Measurements from ENCODE around the gene AGBL1.

The AGBL1 gene

DNA sequence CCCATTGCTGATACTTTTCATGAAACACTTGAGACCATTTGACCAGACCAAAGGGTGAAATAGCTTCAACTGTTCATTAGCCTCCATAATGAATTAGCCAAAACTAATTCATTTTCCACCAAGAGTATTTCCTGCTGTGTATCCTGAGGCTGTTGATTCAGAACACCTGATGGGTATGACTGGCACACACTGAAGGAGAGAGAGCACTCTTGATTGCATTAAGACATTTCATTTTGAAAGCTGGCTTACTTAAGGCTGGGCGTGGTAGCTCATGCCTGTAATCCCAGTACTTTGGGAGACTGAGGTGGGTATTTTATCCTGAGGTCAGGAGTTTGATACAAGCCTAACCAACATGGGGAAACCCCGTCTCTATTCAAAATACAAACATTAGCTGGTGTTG is 175.6 kb downstream of the AGBL1 start:
- DNase-seq: no peak

DNA sequence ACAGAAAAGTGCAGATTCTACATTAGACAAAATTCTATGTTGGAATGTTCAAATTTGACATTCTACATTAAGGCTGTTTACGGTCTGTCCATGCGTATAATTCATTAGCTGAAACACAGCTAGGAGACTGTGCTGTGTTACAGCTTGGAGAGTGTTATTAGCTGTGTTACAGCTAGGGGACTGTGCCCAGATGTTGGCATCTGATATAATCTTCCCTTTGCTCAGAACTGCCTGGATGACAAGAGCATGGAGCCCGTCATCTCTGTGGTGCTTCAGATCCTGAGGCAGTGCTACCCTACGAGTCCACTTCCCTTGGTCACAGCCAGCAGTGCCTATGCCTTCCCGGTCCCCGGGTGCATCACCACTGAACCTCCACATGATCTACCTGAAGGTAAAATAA is 177.0 kb downstream of the AGBL1 start:
- DNase-seq: no peak

DNA sequence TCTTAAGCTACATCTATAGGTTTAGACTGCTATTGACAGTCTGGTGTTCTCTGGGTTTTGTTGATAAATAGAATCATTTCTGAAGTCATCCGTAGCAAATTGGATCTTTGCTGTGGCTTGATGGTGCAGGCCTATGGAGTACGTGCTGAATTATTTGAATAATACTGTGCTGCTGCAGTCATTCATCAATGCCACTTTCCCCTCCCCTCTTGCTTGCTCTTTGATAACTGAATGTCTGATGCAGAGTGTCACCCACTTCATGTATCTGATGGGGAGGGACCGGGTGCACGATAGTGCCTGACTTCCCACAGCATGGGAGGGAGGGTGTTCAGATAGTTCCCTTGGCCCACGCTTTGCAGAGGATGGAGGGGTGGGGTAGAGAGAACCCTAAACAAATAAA is 179.9 kb downstream of the AGBL1 start:
- DNase-seq: no peak

DNA sequence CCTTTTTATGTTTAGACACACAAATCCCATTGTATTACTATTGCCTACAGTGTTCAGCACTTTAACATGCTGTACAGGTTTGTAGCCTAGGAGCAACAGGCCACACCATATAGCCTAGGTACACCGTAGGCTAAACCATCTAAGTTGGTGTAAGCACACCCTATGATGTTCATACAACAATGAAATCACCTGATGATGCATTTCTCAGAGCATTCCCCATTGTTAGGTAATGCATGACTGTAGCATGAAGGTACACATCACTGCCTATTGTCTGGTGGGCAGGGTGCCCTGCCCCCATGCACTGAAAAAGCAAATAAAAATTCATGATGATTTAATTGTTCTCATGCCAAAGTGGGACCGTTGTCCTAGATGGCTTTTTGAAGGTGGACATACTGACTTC is 183.6 kb downstream of the AGBL1 start:
- no peak for DNase-seq

DNA sequence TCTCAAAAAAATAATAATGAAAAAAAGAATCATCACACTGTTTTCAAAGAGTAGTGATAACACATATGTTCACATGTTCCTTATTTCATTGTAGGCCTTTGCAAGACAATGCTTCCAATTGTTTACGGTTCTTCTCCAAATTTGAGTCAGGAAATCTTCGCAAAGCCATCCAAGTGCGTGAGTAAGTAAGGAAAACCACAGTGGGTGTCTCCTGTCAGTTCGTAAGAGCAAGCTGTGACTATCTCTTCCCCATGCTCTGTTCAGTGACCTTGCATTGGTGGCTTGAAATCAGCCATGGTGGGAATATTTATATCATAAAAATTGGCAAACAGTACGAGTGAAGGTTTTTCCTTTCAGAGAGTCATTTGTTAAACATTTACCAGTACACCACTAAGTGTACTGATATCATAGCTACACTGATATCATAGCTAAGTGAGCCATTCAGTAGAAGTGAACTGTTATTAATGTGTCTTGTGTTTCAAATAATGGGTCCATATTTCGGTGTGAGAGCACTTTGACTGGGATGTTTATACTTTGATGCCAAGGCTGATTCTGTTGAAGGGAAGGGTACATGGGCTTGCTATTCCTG is 187.3 kb downstream of the AGBL1 start:
- no peak for DNase-seq

DNA sequence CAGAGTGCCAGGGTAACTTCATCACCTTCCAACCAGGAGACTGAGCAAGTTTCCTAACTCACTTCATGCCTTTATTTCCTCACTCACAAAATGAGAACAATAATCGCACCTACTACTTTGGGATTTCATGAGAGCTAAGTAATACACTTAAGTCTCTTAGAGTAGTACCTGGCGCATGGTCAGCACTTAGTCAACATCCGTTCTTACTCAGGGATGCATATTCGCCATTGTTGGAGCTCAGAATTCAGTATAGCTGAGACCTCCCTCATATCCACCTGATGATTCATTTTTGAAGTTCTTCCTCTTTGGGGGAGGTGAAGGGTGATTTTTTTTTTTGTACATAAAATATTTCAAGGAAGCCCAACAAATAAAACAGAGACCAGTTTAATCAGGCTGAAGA is 188.2 kb downstream of the AGBL1 start:
- no peak for DNase-seq

DNA sequence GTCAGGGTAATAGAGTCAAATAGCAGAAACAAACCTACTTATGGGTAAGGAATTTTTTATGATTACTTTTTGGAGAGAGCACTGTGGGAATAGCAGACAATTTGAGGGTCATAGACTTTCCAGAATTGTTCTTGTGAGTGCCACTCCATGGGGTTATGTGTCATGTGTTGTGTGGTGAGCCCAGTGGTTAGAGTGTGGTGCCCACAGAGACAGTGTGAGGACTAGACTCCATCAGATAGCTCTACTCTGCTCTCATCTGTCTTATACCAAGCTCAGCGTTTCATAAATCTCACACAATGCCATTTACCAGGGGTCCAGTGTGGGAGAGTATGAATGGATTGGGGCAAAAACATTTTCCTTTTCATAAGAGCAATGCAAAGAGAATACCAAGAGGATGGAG is 188.9 kb downstream of the AGBL1 start:
- no peak for DNase-seq

DNA sequence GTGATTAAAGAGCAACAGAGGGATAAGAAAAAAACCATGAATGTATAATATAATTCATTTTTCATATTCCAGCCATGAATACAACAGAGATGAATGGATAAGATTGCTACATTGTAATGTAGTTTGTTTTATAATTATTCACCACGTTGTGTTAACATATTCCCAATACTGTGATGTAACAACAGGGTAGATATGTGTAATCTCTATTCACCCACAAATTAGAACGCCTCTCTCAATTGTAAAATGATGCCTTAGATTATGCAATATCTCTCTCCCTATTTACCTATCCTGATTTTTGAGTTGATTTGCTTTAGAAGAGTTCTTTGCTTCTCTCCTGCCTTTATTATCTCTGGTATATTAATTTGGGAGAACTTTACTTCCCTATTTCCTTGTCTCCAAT is 193.6 kb downstream of the AGBL1 start:
- DNase-seq: no peak

DNA sequence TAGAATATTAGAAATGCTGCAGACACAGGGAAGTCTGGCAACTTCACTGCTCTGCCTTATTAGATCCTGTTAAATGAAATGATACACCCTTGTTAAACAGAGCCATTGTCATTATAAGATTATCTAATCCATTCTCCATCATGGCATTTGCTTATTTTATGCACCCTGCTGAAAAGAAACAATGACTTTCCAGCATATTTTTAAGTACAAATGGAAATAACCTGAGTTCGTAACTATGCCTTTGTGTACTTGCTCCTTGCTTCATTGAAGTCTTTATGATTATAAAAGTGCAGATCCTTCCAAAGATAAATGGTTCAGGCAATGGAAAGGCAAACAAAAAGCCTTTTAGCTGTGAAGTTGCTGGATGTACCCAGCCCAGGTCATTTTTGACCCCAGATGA is 195.7 kb downstream of the AGBL1 start:
- no peak for DNase-seq

DNA sequence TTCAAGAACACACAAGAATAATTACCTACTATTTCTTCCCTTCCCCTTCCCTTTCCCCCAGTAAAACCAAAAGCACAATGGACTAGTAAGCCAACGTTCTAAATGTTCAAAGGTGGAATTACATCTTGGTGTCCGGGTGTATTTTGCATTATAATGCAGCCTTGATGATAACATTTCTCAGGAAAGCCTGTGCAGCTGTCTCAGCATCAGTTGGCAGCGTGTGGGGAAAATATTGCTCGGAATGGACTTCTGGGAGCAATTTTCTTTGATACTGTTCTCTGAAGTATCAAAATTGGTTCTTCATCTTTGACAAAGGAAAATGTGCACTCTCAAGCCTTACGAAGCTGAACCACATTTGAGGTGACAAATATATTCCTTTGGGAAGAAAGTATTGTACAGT is 198.9 kb downstream of the AGBL1 start:
- no peak for DNase-seq

DNA sequence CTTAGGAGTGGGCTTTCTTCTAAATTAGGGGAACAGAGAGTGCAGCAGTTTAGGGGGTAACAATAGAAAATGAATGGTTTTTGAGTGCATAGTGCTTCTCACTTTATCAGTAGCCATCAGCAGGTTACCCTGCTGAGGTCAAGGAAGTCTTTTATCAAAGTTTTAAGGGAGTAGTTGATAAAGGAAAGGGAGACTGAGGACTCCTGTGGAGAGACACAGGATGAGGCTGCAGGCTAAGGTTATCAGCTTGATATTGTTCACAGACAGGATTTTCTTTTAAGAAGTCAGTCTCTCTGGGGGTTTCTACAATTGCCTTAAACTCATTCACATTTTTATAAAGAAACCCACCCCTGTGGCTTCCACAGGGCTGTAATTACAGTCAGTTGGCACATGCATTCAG is 205.0 kb downstream of the AGBL1 start:
- no peak for DNase-seq

DNA sequence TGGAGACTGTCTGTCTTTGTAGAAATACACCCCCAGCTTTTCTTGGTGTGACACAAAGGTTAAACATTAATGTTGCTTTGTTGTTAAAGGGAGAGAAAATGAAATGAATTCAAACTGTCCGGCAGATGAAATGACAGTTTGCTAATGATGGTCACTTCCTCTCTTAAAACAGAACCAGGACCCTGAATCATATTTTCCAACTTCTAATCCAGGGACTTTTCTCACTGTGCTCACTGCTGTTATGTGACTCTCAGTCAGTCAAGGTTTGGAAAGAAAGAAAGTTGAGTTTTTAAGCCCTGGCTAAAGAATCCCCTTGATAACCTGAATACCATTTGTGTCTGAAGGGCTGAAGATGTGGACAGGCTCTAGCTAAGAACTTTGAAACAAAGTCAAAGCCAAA is 215.8 kb downstream of the AGBL1 start:
- DNase-seq: no peak

DNA sequence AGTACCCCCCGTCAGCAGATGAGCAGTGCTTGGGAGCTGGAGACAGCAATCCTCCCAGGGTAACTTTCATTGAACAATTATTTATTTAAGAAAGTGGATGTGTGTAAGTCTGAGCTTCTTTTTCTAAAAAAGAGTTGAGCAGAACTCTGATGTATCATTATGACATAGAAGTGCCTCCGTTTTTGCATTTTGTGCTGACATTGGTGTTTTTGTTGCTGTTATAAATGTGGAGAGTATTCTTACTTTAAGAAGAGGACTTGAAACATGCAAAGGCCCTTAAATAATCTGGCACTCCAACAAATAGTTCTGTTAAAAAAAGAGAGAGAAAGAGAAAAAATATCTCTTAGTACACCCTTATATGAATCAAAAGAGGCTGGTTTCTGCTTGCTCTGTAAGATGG is 217.1 kb downstream of the AGBL1 start:
- DNase-seq: no peak

DNA sequence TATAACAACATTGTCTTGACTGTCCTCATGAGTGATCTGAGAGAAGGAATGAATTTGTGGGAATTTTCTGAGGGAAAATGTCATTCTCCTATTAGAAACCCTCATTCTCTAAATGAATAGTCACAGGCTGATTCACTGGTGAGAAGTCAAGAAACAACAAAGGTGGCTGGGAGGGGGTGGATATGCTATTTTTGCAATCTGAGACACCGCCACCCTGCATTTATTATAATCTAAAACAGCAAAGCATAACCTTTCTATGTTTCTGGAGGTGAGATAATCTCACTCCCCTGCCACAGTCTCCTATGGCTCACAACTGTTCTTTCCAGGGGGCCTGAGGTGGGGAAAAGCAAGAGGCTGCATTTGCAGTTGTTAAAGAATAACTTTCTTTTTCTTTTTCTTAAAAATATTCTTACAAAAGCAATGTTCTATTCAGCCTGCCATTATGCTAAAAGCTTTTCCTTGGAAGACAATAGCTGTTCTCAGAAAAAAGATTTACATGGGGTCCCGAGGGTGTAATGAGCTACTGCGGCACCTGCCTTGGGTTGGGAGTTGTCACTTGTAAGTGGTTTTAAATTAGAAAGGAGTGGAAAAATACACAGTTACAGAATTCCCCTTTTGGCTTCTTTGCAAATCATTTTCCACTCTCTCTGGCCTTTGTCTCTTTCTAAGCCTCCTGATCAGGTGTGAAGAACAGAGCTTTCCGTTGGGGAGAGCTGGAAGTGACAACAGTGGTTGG is 220.9 kb downstream of the AGBL1 start:
- DNase-seq: no peak

DNA sequence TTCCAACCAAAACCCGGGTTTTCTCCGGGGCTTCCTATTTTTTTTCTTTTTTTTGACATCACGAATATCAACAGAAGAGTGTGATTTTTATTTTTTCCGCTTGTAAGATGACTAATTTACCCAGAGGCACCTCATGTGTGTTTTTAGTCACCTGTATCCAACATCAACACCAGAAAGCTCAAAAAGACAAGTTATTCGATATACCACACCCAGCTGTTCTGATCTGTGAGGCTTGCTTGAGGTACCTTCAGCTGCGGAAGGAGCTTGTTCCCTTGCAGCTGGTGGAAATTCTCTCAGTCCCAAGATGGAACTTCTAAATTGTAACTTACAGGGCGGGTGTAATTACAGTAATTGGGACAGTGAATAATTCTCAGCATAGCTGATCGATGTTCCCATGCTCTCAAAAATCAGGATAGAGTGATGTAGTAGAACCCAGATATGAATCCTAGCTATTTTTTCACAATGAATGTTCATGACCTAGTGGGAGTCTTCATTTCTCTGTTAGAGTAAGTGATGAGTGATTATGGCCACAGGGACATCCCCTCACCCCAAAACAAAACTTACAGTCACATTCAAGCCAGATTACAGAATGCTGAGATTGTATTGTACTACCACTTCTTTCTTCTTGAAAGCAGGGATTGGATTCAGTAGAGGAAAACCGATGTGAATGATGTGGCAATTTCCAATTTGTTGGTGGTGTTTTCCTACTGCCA is 232.1 kb downstream of the AGBL1 start:
- DNase-seq: no peak

DNA sequence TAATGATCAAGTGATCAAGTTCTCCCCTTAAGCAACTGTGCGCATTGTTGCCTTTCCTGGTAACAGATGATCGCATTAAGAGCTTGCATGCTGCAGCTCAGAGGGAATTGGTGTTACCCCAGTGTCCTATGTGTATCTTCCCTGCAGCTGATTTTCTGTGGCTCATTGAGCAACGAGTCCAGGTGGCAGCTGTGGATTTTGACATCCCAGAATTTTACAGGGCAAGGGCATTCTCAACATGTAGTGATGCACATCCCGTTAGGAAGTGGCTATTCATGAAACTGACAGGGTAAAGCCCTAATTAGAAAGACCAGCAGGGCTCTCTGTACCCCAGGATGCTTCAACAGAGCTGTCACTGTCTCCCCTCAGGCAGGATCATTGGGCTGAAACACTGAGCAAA is 232.8 kb downstream of the AGBL1 start:
- no peak for DNase-seq

DNA sequence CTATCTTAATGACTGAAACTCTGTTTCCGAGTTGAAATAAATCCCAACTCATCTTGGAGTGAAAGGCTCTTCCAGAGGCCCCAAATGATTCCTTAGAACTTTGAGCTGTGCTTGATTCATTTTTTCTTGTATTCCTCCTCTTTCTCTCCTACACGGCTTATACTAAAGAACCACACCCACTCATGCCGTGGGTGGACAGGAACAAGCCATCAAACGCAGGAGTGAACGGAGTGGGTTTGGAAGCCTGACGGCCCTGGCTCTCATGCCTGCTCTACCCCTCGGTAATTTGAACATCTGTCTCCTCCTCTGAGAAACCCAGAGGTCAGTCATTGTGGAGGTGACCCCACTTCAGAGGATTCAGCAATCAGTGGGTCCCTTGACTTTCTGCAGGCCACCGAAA is 236.5 kb downstream of the AGBL1 start:
- DNase-seq: no peak

DNA sequence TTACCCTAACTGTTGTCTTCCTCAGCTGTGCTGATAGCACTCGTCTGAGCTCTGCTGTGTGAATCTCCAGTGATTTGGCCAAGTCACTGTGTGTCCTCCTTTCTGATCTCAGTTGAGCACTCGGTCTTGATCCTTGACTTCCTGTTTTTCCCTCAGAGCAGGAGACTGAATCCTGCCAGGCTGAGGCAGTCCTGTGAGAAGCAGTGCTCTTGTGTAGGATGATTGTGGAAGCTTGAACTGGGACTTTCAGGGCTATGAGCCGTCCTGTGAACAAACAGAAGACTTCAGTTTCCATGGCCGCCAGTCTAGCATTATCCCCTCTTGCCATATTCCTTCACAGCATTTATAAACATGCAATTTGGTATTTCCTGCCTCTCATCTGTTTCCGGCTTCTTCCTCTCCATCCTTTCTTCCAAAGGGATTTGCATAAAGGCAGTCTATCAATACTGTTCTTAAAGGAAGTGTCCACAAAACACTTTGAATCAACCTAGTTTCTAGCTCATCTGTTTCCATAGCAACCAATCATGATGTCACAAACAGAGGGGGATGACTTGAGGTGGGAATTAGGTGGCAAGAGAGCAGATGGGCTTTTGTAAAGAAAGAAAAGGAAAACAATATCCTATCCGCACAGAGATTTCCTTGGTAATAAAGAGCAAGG is 237.2 kb downstream of the AGBL1 start:
- DNase-seq: no peak

DNA sequence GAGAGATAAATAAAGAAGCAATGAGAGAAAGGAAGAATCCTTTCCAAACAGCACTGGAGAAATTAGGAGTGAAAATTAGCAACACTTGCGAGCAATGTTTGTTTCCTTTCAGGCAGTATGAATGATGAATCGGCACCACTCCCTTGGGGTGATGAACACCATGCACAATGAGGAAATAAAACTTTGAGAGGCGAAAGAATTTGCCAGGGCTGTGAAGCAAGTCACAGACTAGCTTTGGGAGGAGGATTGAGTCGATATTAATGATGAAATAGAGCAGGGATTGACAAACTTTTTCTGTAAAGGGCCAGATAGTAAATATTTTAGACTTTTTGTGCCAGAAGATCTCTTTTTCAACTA is 237.7 kb downstream of the AGBL1 start:
- no peak for DNase-seq

DNA sequence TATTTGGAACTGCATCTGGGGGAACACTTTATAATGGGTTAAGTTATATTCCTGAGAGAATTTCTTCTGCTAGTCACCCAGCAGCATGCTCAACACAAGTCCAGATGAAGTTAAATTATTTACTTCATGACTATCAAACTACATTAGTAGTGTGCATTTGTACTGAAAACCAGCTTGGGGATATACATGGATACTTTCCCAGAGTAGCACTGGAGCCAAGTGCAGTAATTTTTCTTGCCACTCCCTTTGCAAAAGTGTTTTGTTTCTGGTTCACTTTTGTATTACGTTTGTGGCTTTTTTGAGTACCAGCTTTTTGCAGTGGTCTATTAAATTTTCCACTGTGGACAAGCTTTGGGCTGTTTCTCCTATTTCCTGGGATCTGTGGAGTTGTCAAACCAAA is 243.0 kb downstream of the AGBL1 start:
- DNase-seq: no peak

DNA sequence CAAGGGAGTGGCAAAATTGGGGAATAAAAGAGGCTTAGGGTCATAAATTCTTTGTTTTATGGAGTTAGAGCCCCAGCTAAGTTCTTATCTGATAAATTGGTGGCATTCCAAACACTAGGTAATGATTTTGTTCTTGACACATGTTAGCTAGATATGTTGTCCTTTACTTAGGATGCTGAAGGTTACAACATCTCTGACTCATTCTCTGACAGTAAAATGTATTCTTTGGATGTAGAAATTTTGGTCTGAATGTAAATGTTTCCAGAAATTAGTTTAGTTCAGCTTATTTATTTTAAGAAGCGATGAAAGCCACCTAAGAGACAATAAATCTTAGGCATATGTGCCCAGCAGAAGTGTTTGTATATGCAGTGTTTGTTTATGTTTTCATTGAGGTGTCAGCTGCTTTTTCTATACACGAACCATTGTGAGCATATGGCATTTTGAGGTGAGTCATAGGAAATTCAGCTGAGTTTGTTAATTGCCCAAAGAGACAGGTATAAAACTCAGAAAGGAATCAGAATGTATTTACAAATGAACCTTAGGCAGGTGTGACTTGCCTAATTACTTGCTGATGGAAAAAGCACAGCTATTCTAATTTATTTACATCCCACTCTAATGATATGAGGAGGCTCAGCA is 247.7 kb downstream of the AGBL1 start:
- no peak for DNase-seq

DNA sequence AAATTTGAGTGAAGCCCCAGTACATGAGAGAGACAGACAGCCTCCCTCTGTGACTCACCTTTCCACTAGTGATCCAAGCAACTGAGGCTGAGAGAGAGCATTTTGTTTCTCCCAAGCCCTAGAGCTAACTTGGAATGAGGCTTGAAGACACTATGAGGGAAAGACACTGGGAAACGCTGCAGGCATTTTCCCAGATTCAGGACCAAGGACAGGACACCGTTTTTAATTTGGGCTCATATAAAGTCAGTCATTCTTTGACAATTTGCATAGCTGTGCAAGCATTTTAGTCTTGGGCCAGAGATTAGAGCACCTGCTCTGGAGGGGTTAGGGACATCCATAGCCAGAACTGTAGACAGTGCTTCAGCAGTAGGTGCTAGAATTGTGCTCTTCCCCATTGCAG is 249.0 kb downstream of the AGBL1 start:
- DNase-seq: no peak

DNA sequence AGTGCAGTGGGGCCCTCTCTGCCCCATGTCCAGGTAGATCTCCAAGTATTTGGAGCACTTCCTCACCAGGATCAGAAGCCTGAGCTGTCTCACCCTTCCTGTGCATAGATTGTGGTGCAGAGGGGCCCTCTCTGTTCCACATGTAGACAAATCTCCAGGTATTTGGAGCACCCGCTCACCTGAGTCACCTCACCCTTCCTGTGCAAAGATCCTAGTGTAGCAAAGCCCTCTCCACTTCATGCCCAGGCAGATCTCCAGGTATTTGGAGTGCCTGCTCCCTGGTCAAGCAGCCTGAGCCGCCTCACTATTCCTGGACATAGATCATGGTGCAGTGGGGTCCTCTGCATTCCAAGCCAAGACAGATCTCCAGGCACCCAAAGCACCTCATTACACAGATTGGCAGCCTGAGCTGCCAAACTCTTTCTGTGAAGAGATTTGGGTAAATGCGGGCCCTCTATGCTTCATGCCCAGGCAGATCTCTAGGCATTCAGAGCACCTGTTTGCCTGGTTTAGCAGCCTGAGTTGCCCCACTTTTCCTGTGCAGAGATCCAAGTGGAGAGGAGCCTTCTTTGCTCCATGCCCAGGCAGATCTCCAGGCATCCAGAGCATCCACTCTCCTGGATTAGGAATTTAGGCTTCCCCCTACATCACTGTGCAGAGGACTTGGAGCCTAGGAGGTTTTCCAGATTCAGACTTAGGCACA is 249.8 kb downstream of the AGBL1 start:
- DNase-seq: no peak

Data from NCI-H1436 treated with DMSO at 0.1 percent for 48 hours (cell line).